NCI-H460 (cell line): Measurements from ENCODE around the gene SMYD1. TPM values are rescaled to one million over a fixed set of nuclear protein-coding genes. Genes with fewer than 3 reads are reported as not detected.
"Not testable (repeated sequence)": the region's sequence is repeated elsewhere in the genome, so short reads cannot be mapped to it uniquely, and the experiment has no call there.

Source experiments
- DNase-seq: peaks from one replicate; pipeline ENCODE4 v3.0.0-alpha.2; 2016; ENCODE audit warnings: low read depth; ENCODE audit errors: extremely low read depth
- polyA plus RNA-seq: library from polyadenylated mRNA; depleted of rRNA; stranded (reverse); fragments of >200 nt; gene quantifications from 2 replicates; pipeline ENCODE4 v1.2.3, GENCODE V29; 2014; cell fraction: nucleus; rRNA removed
- total RNA-seq: library from RNA; depleted of rRNA; stranded (reverse); fragments of >200 nt; shearing (Covaris generic); gene quantifications from 2 replicates; pipeline ENCODE4 v1.2.3, GENCODE V29; 2014; rRNA removed

The SMYD1 gene
- total RNA-seq: not detected in 2 replicates
- polyA plus RNA-seq: not detected in 2 replicates

- no peak for DNase-seq
Measured at GRCh38 chr2:88067598-88067997, at the start of gene SMYD1. Gene SMYD1, plus strand, starts transcription at chr2:88067825. Its CDS starts 40 bp downstream, at chr2:88067865.

- not testable (repeated sequence) for DNase-seq
Measured at GRCh38 chr2:88018077-88018805, 49.4 kb upstream of the SMYD1 start.

- no peak for DNase-seq
Measured at GRCh38 chr2:88018909-88019308, 48.7 kb upstream of the SMYD1 start.

GRCh38 chr2:88019985-88020384 lies 47.6 kb upstream of the SMYD1 start:
- no peak for DNase-seq

GRCh38 chr2:88022669-88022921 lies 45.0 kb upstream of the SMYD1 start:
- DNase-seq: no peak

- no peak for DNase-seq
Measured at GRCh38 chr2:88024509-88024908, 43.1 kb upstream of the SMYD1 start.

- no peak for DNase-seq
Measured at GRCh38 chr2:88027697-88028389, 39.8 kb upstream of the SMYD1 start.

GRCh38 chr2:88028931-88029330 lies 38.7 kb upstream of the SMYD1 start:
- DNase-seq: no peak

- DNase-seq: no peak
Measured at GRCh38 chr2:88032070-88032702, 35.4 kb upstream of the SMYD1 start.

GRCh38 chr2:88036182-88036581 lies 31.4 kb upstream of the SMYD1 start:
- DNase-seq: no peak

- no peak for DNase-seq
Measured at GRCh38 chr2:88036606-88037005, 31.0 kb upstream of the SMYD1 start.

- DNase-seq: peak; percentile 32
Measured at GRCh38 chr2:88038263-88039105, 29.1 kb upstream of the SMYD1 start.

GRCh38 chr2:88042476-88042875 lies 25.1 kb upstream of the SMYD1 start:
- DNase-seq: no peak

- not testable (repeated sequence) for DNase-seq
Measured at GRCh38 chr2:88045561-88045960, 22.1 kb upstream of the SMYD1 start.

- DNase-seq: no peak
Measured at GRCh38 chr2:88048541-88048940, 19.1 kb upstream of the SMYD1 start.

GRCh38 chr2:88049622-88050021 lies 18.0 kb upstream of the SMYD1 start:
- DNase-seq: no peak

- no peak for DNase-seq
Measured at GRCh38 chr2:88051792-88052191, 15.8 kb upstream of the SMYD1 start.

GRCh38 chr2:88053296-88053695 lies 14.3 kb upstream of the SMYD1 start:
- DNase-seq: no peak

GRCh38 chr2:88053934-88054781 lies 13.5 kb upstream of the SMYD1 start:
- DNase-seq: no peak

- no peak for DNase-seq
Measured at GRCh38 chr2:88054782-88055370, 12.7 kb upstream of the SMYD1 start.
